Nucleus accumbens (tissue), 56 donors: ENCODE data around the gene PVALEF.
"Not testable (repeated sequence)": the region's sequence is repeated elsewhere in the genome, so short reads cannot be mapped to it uniquely, and the experiment has no call there.

Experiments
- DNase-seq, 56 donors: peaks; one replicate each; lab custom pipeline; 2025; lab: John Stamatoyannopoulos, UW

Gene PVALEF

DNA sequence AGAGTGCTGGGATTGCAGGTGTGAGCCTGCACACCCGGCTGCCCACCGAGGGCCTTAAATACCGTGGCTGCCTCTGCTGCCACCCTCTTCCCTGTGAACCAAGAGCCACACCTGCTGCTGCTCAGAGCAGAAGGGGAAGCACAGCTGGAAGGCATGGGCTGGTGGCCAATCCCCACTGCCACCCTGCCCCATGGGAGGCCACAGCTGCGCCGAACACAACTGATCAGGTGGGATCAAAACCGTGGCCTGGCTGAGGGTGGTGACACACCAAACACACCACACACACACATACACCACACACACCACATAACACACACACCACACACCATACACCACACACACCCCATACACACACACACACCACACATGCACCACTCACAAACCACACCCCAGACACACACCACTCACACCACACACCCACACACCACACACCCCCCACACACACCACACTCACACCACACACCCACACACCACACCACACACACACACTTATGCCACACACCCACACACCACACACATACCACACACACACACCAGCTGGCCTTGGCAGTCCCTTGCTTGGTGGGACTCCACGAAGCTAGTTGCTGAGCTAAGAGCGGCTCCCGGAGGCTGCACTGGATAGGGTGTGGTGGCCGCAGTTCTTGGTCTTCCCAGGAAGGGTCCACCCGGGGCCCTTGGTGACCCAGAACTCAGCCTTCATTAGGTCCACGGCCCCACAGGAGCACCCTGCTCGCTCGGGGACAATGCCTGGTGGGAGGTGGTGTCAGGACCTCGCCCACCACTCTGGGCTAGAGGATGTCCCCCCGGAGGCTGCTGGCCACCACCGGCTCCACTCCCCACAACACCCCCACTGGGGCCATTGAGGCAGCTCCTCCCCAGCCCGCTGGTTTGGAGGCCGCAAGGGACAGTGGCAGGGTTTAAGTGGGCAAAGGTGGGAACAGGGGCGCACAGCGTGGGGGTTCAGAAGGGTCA is 42.6 kb downstream of the PVALEF start:
- DNase-seq: no peak

DNA sequence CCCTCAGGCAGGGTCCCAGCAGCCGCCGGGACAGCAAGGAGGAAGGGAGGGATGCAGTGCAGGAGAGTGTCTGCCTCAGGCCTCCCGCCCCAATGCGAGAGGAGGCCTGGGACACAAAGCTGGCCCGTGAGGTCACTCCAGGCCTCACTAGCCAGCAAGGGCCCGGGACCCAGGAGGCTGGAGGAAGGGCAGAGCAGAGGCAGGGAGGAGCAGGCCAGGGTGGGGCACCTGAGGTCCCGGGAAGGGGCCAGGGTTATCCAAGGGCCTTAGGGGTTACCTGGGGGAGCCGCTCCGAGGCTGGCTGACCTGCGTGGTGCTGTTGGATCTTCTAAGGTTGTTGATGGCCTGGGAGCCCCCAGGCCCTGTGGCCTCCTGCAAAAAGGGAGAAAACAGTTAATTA is 43.3 kb downstream of the PVALEF start:
- DNase-seq: no peak

- DNase-seq: no peak
Observed at GRCh38 chr17:81209141-81209540, 43.8 kb downstream of the PVALEF start.

DNA sequence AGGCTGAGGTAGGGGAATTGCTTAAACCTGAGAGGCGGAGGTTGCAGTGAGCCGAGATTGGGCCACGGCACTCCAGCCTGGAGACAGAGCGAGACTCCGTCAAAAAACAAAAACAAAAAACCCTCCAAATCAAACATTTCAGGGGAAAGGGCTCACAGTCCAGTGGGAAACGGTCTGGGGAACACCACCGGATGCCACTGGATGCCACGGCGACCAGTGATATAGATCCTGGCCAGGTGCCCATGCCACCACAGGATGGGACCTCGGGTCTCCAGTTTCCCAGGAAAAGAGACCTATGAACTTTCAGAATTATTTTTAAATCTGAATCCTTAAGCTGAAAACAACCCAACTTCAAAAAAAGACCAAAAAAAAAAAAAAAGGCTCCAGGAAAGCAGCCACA is 45.2 kb downstream of the PVALEF start:
- no peak for DNase-seq

DNA sequence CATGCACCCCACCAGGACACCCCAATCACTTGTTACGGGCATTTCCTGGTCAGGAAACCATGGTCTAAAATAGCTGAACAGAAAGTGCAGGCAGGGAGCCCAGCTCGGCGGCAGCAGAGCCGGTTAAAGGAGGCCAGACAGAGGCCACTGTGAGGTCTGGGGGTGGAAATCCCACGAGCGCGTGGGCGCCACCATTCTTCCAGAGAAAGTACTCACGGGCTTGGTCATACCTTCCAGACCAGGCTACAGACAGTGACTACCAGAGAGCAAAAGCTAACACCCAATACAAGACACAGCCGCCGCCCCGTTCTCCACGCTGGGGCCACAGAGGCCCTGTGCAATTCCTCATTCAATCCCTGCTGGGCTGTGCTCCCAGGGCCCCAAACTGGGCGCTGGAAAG is 45.6 kb downstream of the PVALEF start:
- no peak for DNase-seq

GRCh38 chr17:81212365-81212764 is 47.1 kb downstream of the PVALEF start:
- no peak for DNase-seq

- DNase-seq: no peak
Observed at GRCh38 chr17:81213978-81214377, 48.7 kb downstream of the PVALEF start.

- no peak for DNase-seq
Observed at GRCh38 chr17:81217491-81217890, 52.2 kb downstream of the PVALEF start.

DNA sequence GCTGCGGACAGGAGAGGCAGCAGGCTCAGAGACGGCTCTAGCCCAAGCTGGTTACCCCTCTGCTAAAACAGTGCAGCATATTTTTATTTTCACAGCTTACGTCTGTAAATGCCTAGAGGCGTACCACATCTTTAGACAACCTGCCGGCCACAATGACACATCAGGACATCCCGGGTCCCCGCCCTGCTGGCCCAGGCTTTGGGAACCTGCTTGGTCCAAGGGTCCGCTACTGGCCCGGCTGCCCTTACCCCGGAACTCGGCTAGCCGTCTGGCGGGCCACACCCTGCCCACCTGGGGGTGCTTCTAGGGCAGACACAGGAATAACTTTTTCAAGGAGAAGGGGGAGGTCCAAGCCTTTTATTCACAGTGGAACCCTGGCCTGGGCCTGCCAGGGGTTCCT is 53.2 kb downstream of the PVALEF start:
- no peak for DNase-seq

DNA sequence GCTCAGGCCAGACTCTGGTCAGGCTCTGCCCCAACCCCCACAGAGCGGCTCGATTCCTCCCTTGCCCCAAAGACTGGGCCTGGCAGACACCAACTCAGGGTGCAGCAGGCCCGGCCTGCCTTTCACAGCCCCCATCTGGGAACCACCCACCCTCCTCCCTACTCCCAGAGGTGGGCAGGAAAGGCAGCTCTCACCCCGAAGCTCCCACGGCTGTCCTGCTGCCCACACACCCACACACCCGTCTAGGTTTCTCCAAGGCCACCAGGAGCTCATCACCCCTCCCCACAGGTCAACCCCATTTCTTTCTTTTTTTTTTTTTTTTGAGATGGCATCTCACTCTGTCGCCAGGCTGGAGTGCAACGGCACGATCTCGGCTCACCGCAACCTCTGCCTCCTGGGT is 53.7 kb downstream of the PVALEF start:
- no peak for DNase-seq

GRCh38 chr17:81219476-81220180 is 54.3 kb downstream of the PVALEF start:
- DNase-seq: no peak

DNA sequence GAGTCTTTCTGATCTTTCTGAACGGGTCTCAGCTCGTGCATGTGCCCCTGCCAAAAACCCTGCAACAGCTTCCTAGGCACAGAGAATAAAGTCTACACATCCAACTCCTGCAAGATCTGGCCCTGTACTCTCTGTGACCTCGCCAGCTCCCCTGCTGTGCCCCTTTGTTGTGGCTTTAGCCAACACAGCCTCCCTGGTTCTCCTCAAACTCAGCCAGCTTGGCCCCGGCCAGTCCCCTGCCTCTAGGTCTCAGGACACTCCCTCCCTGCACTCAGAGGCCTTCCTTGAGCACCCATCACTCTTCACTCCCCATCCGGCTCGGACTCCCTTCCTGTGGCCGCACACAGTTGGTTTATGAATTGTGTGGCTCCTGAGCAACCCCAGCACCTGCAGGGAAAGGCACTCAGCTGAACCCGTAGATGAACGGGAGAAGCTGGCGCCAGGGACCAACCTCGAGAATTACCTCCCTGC is 56.1 kb downstream of the PVALEF start:
- DNase-seq: no peak

GRCh38 chr17:81221842-81222619 is 56.7 kb downstream of the PVALEF start:
- DNase-seq: no peak

DNA sequence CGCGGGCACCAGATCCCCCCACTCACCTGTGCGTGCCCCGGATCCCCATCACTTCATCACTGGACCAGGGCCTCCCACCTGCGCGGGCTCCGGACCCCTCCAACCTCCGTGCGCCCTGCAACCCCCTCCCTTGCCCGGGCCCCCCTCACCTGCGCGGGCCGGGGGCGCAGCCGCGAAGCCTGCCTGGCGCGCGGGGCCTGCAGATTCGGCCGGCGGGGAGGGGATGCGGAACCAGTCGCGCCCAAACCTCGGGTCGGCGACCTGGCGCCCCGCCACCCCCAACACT is 57.3 kb downstream of the PVALEF start:
- DNase-seq: no peak

GRCh38 chr17:81222906-81223761 is 57.8 kb downstream of the PVALEF start, which contains the start of gene CEP131:
Gene CEP131, minus strand, starts transcription at chr17:81222965. Its CDS starts 2,909 bp downstream, at chr17:81220056.
- peak; percentile 81 to 99 (median 97) for DNase-seq

DNA sequence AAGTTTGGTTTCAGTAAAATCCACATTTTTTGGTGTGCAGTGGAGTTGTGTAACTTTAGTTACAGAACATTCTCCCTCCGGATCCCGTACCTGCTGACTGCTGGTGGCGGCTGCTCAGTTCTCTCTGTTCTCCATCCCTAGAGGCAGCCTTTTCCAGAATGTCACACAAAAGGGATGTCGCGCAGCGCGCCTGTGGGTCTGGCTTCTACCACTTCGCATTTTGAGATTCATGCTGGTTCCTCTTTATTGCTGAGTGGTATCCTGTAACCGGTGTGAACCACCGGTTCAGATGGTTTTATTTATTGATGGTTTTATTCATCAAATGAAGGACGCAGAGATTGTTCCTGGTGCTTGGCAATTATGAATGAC is 58.4 kb downstream of the PVALEF start:
- peak in 5 of 56 donors; percentile 6 to 36 (median 15) for DNase-seq

- not testable (repeated sequence) for DNase-seq
Observed at GRCh38 chr17:81227630-81228029, 62.3 kb downstream of the PVALEF start.

- no peak for DNase-seq
Observed at GRCh38 chr17:81228420-81228819, 63.1 kb downstream of the PVALEF start.

- no peak for DNase-seq
Observed at GRCh38 chr17:81228834-81229665, 63.7 kb downstream of the PVALEF start.
